ENCODE data around the gene SLC39A9. TPM values are rescaled to one million over a fixed set of nuclear protein-coding genes. Genes with fewer than 3 reads are reported as not detected.
"Not testable (repeated sequence)": the region's sequence is repeated elsewhere in the genome, so short reads cannot be mapped to it uniquely, and the experiment has no call there.

The SLC39A9 gene
- total RNA-seq, 1 donor from 2014 or later: 118 TPM

- FAIRE-seq (no peak), DNase-seq (ENCODE audit: low spot score in 2 of 2) (no peak)
Observed at GRCh38 chr14:69471436-69471835, 72.9 kb downstream of the SLC39A9 start.

GRCh38 chr14:69471916-69472315 is 73.4 kb downstream of the SLC39A9 start:
- DNase-seq (ENCODE audit: low spot score in 2 of 2): no peak
- FAIRE-seq: no peak

- no peak for FAIRE-seq
- no peak for DNase-seq (ENCODE audit: low spot score in 2 of 2)
Observed at GRCh38 chr14:69473260-69473659, 74.8 kb downstream of the SLC39A9 start.

GRCh38 chr14:69473946-69474345 is 75.5 kb downstream of the SLC39A9 start:
- no peak for FAIRE-seq

GRCh38 chr14:69475194-69475818 is 76.8 kb downstream of the SLC39A9 start:
- DNase-seq (ENCODE audit: low spot score in 2 of 2) (no peak), FAIRE-seq (no peak)

More at GRCh38 chr14:69473946-69474345, 75.5 kb downstream of the SLC39A9 start:
- DNase-seq (ENCODE audit: low spot score in 2 of 2): no peak

- FAIRE-seq; DNase-seq (ENCODE audit: low spot score in 2 of 2): not testable (repeated sequence)
Observed at GRCh38 chr14:69476824-69477450, 78.4 kb downstream of the SLC39A9 start.

GRCh38 chr14:69478055-69478454 is 79.6 kb downstream of the SLC39A9 start:
- DNase-seq (ENCODE audit: low spot score in 2 of 2): not testable (repeated sequence)

GRCh38 chr14:69479696-69480095 is 81.2 kb downstream of the SLC39A9 start:
- DNase-seq (ENCODE audit: low spot score in 2 of 2) (no peak), FAIRE-seq (no peak)

More at GRCh38 chr14:69478055-69478454, 79.6 kb downstream of the SLC39A9 start:
- FAIRE-seq: not testable (repeated sequence)

GRCh38 chr14:69480136-69480535 is 81.6 kb downstream of the SLC39A9 start:
- no peak for FAIRE-seq
- no peak for DNase-seq (ENCODE audit: low spot score in 2 of 2)

GRCh38 chr14:69481815-69482568 is 83.5 kb downstream of the SLC39A9 start:
- FAIRE-seq (no peak), DNase-seq (ENCODE audit: low spot score in 2 of 2) (no peak)

- FAIRE-seq (no peak), DNase-seq (ENCODE audit: low spot score in 2 of 2) (peak; percentile 41 to 53)
Observed at GRCh38 chr14:69483765-69484443, 85.4 kb downstream of the SLC39A9 start.

GRCh38 chr14:69484444-69485314 is 86.2 kb downstream of the SLC39A9 start, which contains the start of gene PLEKHD1:
TSS of gene PLEKHD1 (plus strand) at chr14:69484728. CDS start at chr14:69484966, 238 bp downstream.
- FAIRE-seq: no peak

GRCh38 chr14:69485315-69485660 is 86.8 kb downstream of the SLC39A9 start:
- no peak for DNase-seq (ENCODE audit: low spot score in 2 of 2)
- FAIRE-seq: no peak

More at GRCh38 chr14:69484444-69485314, 86.2 kb downstream of the SLC39A9 start, which contains the start of gene PLEKHD1:
- peak; percentile 46 to 69 for DNase-seq (ENCODE audit: low spot score in 2 of 2)

GRCh38 chr14:69485701-69486100 is 87.2 kb downstream of the SLC39A9 start:
- DNase-seq (ENCODE audit: low spot score in 2 of 2) (no peak), FAIRE-seq (no peak)

GRCh38 chr14:69487226-69487625 is 88.7 kb downstream of the SLC39A9 start:
- FAIRE-seq (no peak), DNase-seq (ENCODE audit: low spot score in 2 of 2) (no peak)

GRCh38 chr14:69487771-69488170 is 89.3 kb downstream of the SLC39A9 start:
- no peak for DNase-seq (ENCODE audit: low spot score in 2 of 2)
- no peak for FAIRE-seq

GRCh38 chr14:69489495-69489894 is 91.0 kb downstream of the SLC39A9 start:
- FAIRE-seq: no peak
- no peak for DNase-seq (ENCODE audit: low spot score in 2 of 2)

GRCh38 chr14:69490219-69490918 is 91.9 kb downstream of the SLC39A9 start:
- no peak for FAIRE-seq
- no peak for DNase-seq (ENCODE audit: low spot score in 2 of 2)

- DNase-seq (ENCODE audit: low spot score in 2 of 2): no peak
- no peak for FAIRE-seq
Observed at GRCh38 chr14:69491193-69491592, 92.7 kb downstream of the SLC39A9 start.

Measured in frontal cortex (tissue), 4 donors.